Measurements from ENCODE around the gene KLF16. TPM values are rescaled to one million over a fixed set of nuclear protein-coding genes. Genes with fewer than 3 reads are reported as not detected.

KLF16 gene
- polyA plus RNA-seq, 4 donors: 7.8 to 18.6 (median 14.0) TPM

- Histone ChIP-seq H3K4me3 (ENCODE audit: low read depth in 1 of 3, low read length in 3 of 3) (peak overlapping the region in 2 of 3 donors; percentile 9 to 61), H3K27ac (ENCODE audit: low read depth in 1 of 3, low read length in 2 of 3) (peak overlapping the region; percentile 63 to 98 (median 92)), H3K9me3 (ENCODE audit: control insufficient read depth in 2 of 2, insufficient read depth in 1 of 2, low read depth in 1 of 2, low read length in 1 of 2) (peaks cover 0 to 4% of the 10 kb centered on the region in 2 donors), H3K4me1 (ENCODE audit: control insufficient read depth in 3 of 3, insufficient read depth in 2 of 3, low read depth in 1 of 3, low read length in 2 of 3) (peaks cover 3 to 26% (median 3%) of the 10 kb centered on the region in 3 donors), H3K36me3 (ENCODE audit: control insufficient read depth in 3 of 3, insufficient read depth in 2 of 3, low read depth in 1 of 3, low read length in 3 of 3) (peaks cover 0 to 45% (median 2%) of the 10 kb centered on the region in 3 donors), H3K27me3 (ENCODE audit: control insufficient read depth in 3 of 3, insufficient read depth in 3 of 3, low read length in 3 of 3) (no peaks in the 10 kb centered on the region)
- peak; percentile 55 to 97 for DNase-seq
- WGBS, 3 donors: 19 to 68% (median 34%) methylated on average over 42 to 43 of the region's 43 CpGs
- no peak for FAIRE-seq
These were observed 44.4 kb upstream of the KLF16 start for GRCh38 chr19:1907563-1908363.

DNA sequence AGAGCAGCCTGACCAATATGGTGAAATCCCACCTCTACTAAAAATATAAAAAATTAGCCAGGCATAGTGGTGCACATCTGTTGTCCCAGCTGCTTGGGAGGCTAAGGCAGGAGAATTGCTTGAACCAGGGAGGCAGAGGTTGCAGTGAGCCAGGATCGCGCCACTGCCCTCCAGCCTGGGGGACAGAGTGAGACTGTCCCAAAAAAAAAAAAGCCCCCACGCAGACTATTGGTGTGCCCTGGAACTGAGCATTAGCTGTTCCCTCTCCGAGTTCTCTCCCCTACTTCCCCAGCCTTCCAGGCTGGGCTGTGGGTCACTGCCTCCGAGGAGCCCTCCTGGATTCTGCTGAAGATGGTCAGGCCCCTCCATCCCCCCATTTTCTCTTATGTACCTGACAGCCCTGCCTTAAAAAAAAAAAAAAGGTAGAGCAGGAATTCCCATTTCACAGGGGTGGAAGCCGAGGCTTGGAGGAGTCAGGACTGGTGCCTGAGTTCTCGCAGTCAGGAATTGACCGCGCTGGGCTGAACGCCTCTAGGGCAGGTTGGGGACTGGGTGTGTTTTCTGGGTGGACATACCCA, 43.7 kb upstream of the KLF16 start:
- Histone ChIP-seq H3K4me1 (ENCODE audit: control insufficient read depth in 3 of 3, insufficient read depth in 2 of 3, low read depth in 1 of 3, low read length in 2 of 3) (peaks cover 3 to 26% (median 3%) of the 10 kb centered on the region in 3 donors), H3K27me3 (ENCODE audit: control insufficient read depth in 3 of 3, insufficient read depth in 3 of 3, low read length in 3 of 3) (no peaks in the 10 kb centered on the region), H3K4me3 (ENCODE audit: low read depth in 1 of 3, low read length in 3 of 3) (peak overlapping the region in 1 of 3 donors; percentile 61), H3K9me3 (ENCODE audit: control insufficient read depth in 2 of 2, insufficient read depth in 1 of 2, low read depth in 1 of 2, low read length in 1 of 2) (peaks cover 0 to 4% of the 10 kb centered on the region in 2 donors), H3K36me3 (ENCODE audit: control insufficient read depth in 3 of 3, insufficient read depth in 2 of 3, low read depth in 1 of 3, low read length in 3 of 3) (peaks cover 0 to 42% (median 0%) of the 10 kb centered on the region in 3 donors), H3K27ac (ENCODE audit: low read depth in 1 of 3, low read length in 2 of 3) (peak overlapping the region; percentile 63 to 98 (median 92))
- DNase-seq (no peak), FAIRE-seq (no peak)
- WGBS, 3 donors: 33 to 83% (median 50%) methylated on average over 9 to 10 of the region's 10 CpGs

GRCh38 chr19:1905863-1906375, 42.5 kb upstream of the KLF16 start:
- peaks cover 3 to 26% (median 3%) of the 10 kb centered on the region in 3 donors for H3K4me1 ChIP-seq (ENCODE audit: control insufficient read depth in 3 of 3, insufficient read depth in 2 of 3, low read depth in 1 of 3, low read length in 2 of 3)

DNA sequence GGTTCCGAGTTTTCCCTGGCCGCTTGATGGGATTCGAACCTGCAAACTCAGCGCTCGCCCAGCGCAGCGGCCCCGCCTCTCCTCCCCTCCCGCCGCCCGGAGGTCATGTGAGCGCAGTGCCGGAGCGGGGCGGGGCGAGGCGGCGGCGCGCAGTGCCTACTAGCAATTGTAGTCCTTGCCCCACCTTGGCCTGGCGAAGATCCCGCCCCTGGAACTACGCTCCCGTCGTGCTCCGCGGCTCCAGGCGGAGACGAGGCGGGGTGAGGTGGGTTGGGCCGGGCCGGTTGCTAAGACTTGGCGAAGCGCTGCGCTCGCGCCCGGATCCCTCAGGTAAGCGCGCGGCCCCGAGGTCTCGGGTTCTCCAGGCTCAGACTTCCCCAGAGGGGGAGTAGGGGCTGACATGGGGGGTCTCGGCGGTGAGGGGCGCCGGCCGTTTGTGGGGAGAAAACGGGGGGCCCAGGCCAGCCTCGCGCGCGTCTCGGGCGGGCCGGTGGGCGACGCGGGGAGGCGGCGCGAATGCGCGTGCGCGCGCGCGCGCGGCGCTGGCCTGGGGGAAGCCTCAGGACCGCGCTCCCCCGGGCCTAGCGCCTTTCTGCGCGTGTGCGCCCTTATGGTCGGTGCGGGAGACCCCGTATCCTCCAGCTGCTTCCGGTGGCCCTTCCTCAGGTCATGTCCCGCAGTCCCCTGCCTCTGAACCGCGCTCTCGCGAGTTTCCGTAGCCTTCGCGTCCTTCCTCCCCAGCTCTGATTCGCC, 41.9 kb upstream of the KLF16 start, which contains the start of the genes ADAT3 and SCAMP4:
ADAT3 (plus strand) TSS at position 290 of the 753 bp plus-strand sequence. CDS start 6,649 bp downstream, outside the sequence.
SCAMP4 (plus strand) TSS at position 290 of the 753 bp plus-strand sequence. CDS start 9,621 bp downstream, outside the sequence.
- Histone ChIP-seq H3K4me3 (ENCODE audit: low read depth in 1 of 3, low read length in 3 of 3) (peak within 1 kb of the TSS; percentile 51 to 80 (median 72)), H3K27me3 (ENCODE audit: control insufficient read depth in 3 of 3, insufficient read depth in 3 of 3, low read length in 3 of 3) (no peaks in the 10 kb centered on the region), H3K4me1 (ENCODE audit: control insufficient read depth in 3 of 3, insufficient read depth in 2 of 3, low read depth in 1 of 3, low read length in 2 of 3) (peaks cover 3 to 26% (median 3%) of the 10 kb centered on the region in 3 donors), H3K27ac (ENCODE audit: low read depth in 1 of 3, low read length in 2 of 3) (peak within 1 kb of the TSS; percentile 35 to 87 (median 84)), H3K9me3 (ENCODE audit: control insufficient read depth in 2 of 2, insufficient read depth in 1 of 2, low read depth in 1 of 2, low read length in 1 of 2) (peaks cover 0 to 4% of the 10 kb centered on the region in 2 donors), H3K36me3 (ENCODE audit: control insufficient read depth in 3 of 3, insufficient read depth in 2 of 3, low read depth in 1 of 3, low read length in 3 of 3) (peaks cover 0 to 34% (median 0%) of the 10 kb centered on the region in 3 donors)
- no peak for FAIRE-seq
- WGBS, 3 donors: 0 to 2% (median 1%) methylated on average over 56 to 92 of the region's 92 CpGs
- DNase-seq: peak; percentile 99

More at GRCh38 chr19:1905863-1906375, 42.5 kb upstream of the KLF16 start:
- no peak for DNase-seq
- WGBS, 3 donors: 63 to 72% (median 70%) methylated on average over 15 of the region's 15 CpGs
- Histone ChIP-seq H3K27me3 (ENCODE audit: control insufficient read depth in 3 of 3, insufficient read depth in 3 of 3, low read length in 3 of 3) (no peaks in the 10 kb centered on the region), H3K9me3 (ENCODE audit: control insufficient read depth in 2 of 2, insufficient read depth in 1 of 2, low read depth in 1 of 2, low read length in 1 of 2) (peaks cover 0 to 4% of the 10 kb centered on the region in 2 donors), H3K27ac (ENCODE audit: low read depth in 1 of 3, low read length in 2 of 3) (peak overlapping the region; percentile 35 to 87 (median 84)), H3K4me3 (ENCODE audit: low read depth in 1 of 3, low read length in 3 of 3) (peak overlapping the region; percentile 51 to 80 (median 72)), H3K36me3 (ENCODE audit: control insufficient read depth in 3 of 3, insufficient read depth in 2 of 3, low read depth in 1 of 3, low read length in 3 of 3) (peaks cover 0 to 34% (median 0%) of the 10 kb centered on the region in 3 donors)
- FAIRE-seq: no peak

DNA sequence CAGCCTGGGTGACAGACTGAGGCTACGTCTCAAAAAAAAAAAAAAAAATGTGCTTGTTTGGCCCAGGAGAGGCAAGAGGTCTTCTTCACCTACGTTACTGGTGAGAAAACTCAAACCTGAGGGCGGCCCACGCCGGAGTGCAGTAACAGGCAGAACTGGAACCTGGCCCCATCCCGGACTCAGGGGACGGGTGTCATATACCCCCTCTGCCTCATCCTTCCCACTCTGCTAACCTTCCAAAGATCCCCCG, 41.4 kb upstream of the KLF16 start:
- Histone ChIP-seq H3K4me3 (ENCODE audit: low read depth in 1 of 3, low read length in 3 of 3) (peak overlapping the region in 1 of 3 donors; percentile 80), H3K4me1 (ENCODE audit: control insufficient read depth in 3 of 3, insufficient read depth in 2 of 3, low read depth in 1 of 3, low read length in 2 of 3) (peaks cover 3 to 26% (median 3%) of the 10 kb centered on the region in 3 donors), H3K9me3 (ENCODE audit: control insufficient read depth in 2 of 2, insufficient read depth in 1 of 2, low read depth in 1 of 2, low read length in 1 of 2) (peaks cover 0 to 2% of the 10 kb centered on the region in 2 donors), H3K36me3 (ENCODE audit: control insufficient read depth in 3 of 3, insufficient read depth in 2 of 3, low read depth in 1 of 3, low read length in 3 of 3) (peaks cover 0 to 30% (median 0%) of the 10 kb centered on the region in 3 donors), H3K27me3 (ENCODE audit: control insufficient read depth in 3 of 3, insufficient read depth in 3 of 3, low read length in 3 of 3) (no peaks in the 10 kb centered on the region), H3K27ac (ENCODE audit: low read depth in 1 of 3, low read length in 2 of 3) (peak overlapping the region in 1 of 3 donors; percentile 87)
- WGBS, 3 donors: 41 to 49% (median 45%) methylated on average over 7 to 8 of the region's 8 CpGs
- no peak for FAIRE-seq
- DNase-seq: no peak

GRCh38 chr19:1902923-1903322, 39.5 kb upstream of the KLF16 start:
- peak overlapping the region in 1 of 3 donors; percentile 50 for H3K27ac ChIP-seq (ENCODE audit: low read depth in 1 of 3, low read length in 2 of 3)
- no peak overlapping the region for H3K4me3 ChIP-seq (ENCODE audit: low read depth in 1 of 3, low read length in 3 of 3)
- WGBS, 3 donors: 66 to 79% (median 72%) methylated on average over 6 of the region's 6 CpGs
- H3K27me3 ChIP-seq (ENCODE audit: control insufficient read depth in 3 of 3, insufficient read depth in 3 of 3, low read length in 3 of 3): no peaks in the 10 kb centered on the region
- H3K4me1 ChIP-seq (ENCODE audit: control insufficient read depth in 3 of 3, insufficient read depth in 2 of 3, low read depth in 1 of 3, low read length in 2 of 3): peaks cover 0 to 23% (median 0%) of the 10 kb centered on the region in 3 donors
- no peak for FAIRE-seq
- H3K36me3 ChIP-seq (ENCODE audit: control insufficient read depth in 3 of 3, insufficient read depth in 2 of 3, low read depth in 1 of 3, low read length in 3 of 3): peaks cover 0 to 14% (median 0%) of the 10 kb centered on the region in 3 donors
- DNase-seq: no peak
- H3K9me3 ChIP-seq (ENCODE audit: control insufficient read depth in 2 of 2, insufficient read depth in 1 of 2, low read depth in 1 of 2, low read length in 1 of 2): no peaks in the 10 kb centered on the region

GRCh38 chr19:1901940-1902404, 38.6 kb upstream of the KLF16 start:
- H3K27ac ChIP-seq (ENCODE audit: low read depth in 1 of 3, low read length in 2 of 3): peak overlapping the region in 1 of 3 donors; percentile 62
- WGBS, 3 donors: 88 to 90% (median 88%) methylated on average over 16 of the region's 16 CpGs
- H3K36me3 ChIP-seq (ENCODE audit: control insufficient read depth in 3 of 3, insufficient read depth in 2 of 3, low read depth in 1 of 3, low read length in 3 of 3): peaks cover 0 to 6% (median 0%) of the 10 kb centered on the region in 3 donors
- peaks cover 0 to 21% (median 0%) of the 10 kb centered on the region in 3 donors for H3K4me1 ChIP-seq (ENCODE audit: control insufficient read depth in 3 of 3, insufficient read depth in 2 of 3, low read depth in 1 of 3, low read length in 2 of 3)
- H3K27me3 ChIP-seq (ENCODE audit: control insufficient read depth in 3 of 3, insufficient read depth in 3 of 3, low read length in 3 of 3): no peaks in the 10 kb centered on the region
- DNase-seq (no peak), FAIRE-seq (no peak)
- no peak overlapping the region for H3K4me3 ChIP-seq (ENCODE audit: low read depth in 1 of 3, low read length in 3 of 3)
- H3K9me3 ChIP-seq (ENCODE audit: control insufficient read depth in 2 of 2, insufficient read depth in 1 of 2, low read depth in 1 of 2, low read length in 1 of 2): no peaks in the 10 kb centered on the region

All from small intestine (tissue), 7 donors.